ENCODE results near the gene SORCS2.

DNA sequence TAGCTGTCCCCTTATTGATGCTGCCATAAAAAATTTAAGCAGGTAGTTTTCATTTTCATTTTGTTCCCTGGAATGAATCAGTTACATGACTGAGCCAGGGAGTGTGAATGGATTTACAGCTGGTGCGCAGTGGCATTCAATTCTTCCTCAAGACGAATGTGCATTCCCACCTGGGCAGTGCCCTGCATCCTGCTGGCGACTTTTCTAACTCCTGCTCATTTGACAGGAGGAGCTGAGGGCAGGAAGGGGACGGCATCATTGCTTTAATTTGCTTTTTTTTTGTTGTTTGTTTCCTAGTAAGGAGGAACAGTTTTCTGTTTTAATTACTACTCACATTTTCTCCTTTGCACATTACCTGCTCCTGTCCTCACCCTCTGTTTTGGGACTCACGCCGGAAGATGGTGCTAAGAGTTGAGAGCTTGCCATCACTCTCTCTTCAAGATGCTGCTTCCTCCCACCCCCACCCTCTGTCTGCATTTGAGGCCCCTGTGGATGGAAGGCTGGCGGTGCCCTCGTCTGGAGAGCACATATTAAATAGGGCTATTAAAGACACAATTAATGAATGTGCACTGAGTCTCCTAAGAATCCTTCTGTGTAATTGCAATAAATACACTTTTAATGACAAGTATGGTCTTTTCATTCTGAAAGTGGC, 206.6 kb downstream of the SORCS2 start:
- TF ChIP-seq, protein P1, sequence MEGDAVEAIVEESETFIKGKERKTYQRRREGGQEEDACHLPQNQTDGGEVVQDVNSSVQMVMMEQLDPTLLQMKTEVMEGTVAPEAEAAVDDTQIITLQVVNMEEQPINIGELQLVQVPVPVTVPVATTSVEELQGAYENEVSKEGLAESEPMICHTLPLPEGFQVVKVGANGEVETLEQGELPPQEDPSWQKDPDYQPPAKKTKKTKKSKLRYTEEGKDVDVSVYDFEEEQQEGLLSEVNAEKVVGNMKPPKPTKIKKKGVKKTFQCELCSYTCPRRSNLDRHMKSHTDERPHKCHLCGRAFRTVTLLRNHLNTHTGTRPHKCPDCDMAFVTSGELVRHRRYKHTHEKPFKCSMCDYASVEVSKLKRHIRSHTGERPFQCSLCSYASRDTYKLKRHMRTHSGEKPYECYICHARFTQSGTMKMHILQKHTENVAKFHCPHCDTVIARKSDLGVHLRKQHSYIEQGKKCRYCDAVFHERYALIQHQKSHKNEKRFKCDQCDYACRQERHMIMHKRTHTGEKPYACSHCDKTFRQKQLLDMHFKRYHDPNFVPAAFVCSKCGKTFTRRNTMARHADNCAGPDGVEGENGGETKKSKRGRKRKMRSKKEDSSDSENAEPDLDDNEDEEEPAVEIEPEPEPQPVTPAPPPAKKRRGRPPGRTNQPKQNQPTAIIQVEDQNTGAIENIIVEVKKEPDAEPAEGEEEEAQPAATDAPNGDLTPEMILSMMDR (IDR thresholded peaks at IDR 0.05): no peak
- TF ChIP-seq EZH2 (IDR thresholded peaks at IDR 0.05; ENCODE audit: borderline replicate concordance, insufficient read depth, low read depth, low read length, poor library complexity, severe bottlenecking): no peak
